HTR-8/SVneo (cell line): ENCODE measurements around the gene AGBL4.
A peak's percentile ranks its signal among the peaks of the same experiment; 100 is the strongest.

ENCODE experiments used
- DNase-seq: peaks from one replicate; pipeline ENCODE4 v3.0.0; 2011; ENCODE audit warnings: low spot score, mixed read lengths; ENCODE audit not compliant: insufficient read length
- FAIRE-seq: peaks from 2 replicates; lab custom pipeline; 2011; peaks lifted over from hg19 to GRCh38; lab: Jason Lieb, UNC

AGBL4 gene

GRCh38 chr1:48924099-48924498 is 1099.7 kb downstream of the AGBL4 start:
- DNase-seq (no peak), FAIRE-seq (no peak)

- FAIRE-seq: no peak
- DNase-seq: no peak
Measured at GRCh38 chr1:48923116-48923515, 1100.6 kb downstream of the AGBL4 start.

- FAIRE-seq (no peak), DNase-seq (no peak)
Measured at GRCh38 chr1:48920851-48921250, 1102.9 kb downstream of the AGBL4 start.

- no peak for FAIRE-seq
- no peak for DNase-seq
Measured at GRCh38 chr1:48917901-48918603, 1105.7 kb downstream of the AGBL4 start.

GRCh38 chr1:48917070-48917454 is 1106.7 kb downstream of the AGBL4 start:
- DNase-seq (no peak), FAIRE-seq (no peak)

- DNase-seq: no peak
- FAIRE-seq: no peak
Measured at GRCh38 chr1:48916130-48917069, 1107.4 kb downstream of the AGBL4 start.

GRCh38 chr1:48908606-48909005 is 1115.1 kb downstream of the AGBL4 start:
- DNase-seq (no peak), FAIRE-seq (no peak)

- no peak for DNase-seq
- FAIRE-seq: no peak
Measured at GRCh38 chr1:48906729-48907128, 1117.0 kb downstream of the AGBL4 start.

GRCh38 chr1:48906164-48906563 is 1117.6 kb downstream of the AGBL4 start:
- DNase-seq (no peak), FAIRE-seq (no peak)

- FAIRE-seq: no peak
- no peak for DNase-seq
Measured at GRCh38 chr1:48903291-48903690, 1120.5 kb downstream of the AGBL4 start.

- FAIRE-seq (no peak), DNase-seq (no peak)
Measured at GRCh38 chr1:48898894-48899293, 1124.9 kb downstream of the AGBL4 start.

- FAIRE-seq (no peak), DNase-seq (no peak)
Measured at GRCh38 chr1:48889615-48890014, 1134.1 kb downstream of the AGBL4 start.

- FAIRE-seq (no peak), DNase-seq (no peak)
Measured at GRCh38 chr1:48889082-48889481, 1134.7 kb downstream of the AGBL4 start.

GRCh38 chr1:48887796-48888195 is 1136.0 kb downstream of the AGBL4 start:
- DNase-seq: no peak
- no peak for FAIRE-seq

- DNase-seq (no peak), FAIRE-seq (no peak)
Measured at GRCh38 chr1:48882020-48882419, 1141.7 kb downstream of the AGBL4 start.

- FAIRE-seq (no peak), DNase-seq (peak; percentile 2)
Measured at GRCh38 chr1:48878191-48878940, 1145.4 kb downstream of the AGBL4 start.

GRCh38 chr1:48876330-48876785 is 1147.4 kb downstream of the AGBL4 start:
- DNase-seq: no peak
- no peak for FAIRE-seq

- FAIRE-seq: no peak
Measured at GRCh38 chr1:48875552-48876329, 1148.0 kb downstream of the AGBL4 start.

GRCh38 chr1:48873944-48874343 is 1149.8 kb downstream of the AGBL4 start:
- no peak for FAIRE-seq
- no peak for DNase-seq

More at GRCh38 chr1:48875552-48876329, 1148.0 kb downstream of the AGBL4 start:
- no peak for DNase-seq

- DNase-seq: no peak
- no peak for FAIRE-seq
Measured at GRCh38 chr1:48870596-48870995, 1153.2 kb downstream of the AGBL4 start.
